ENCODE results near the gene RARB. TPM values are rescaled to one million over a fixed set of nuclear protein-coding genes. Genes with fewer than 3 reads are reported as not detected.

Gene RARB
- total and polyA plus RNA-seq, 7 donors = 1.2 to 18.5 (median 8.3) TPM

GRCh38 chr3:25513642-25514266 lies 85.7 kb downstream of the RARB start:
- DNase-seq = no peak
- TF ChIP-seq EP300 (IDR thresholded peaks at IDR 0.05) (no peak), CTCF (IDR thresholded peaks at IDR 0.05) (no peak), POLR2AphosphoS5 (IDR thresholded peaks at IDR 0.05) (no peak), POLR2A (IDR thresholded peaks at IDR 0.05) (no peak)
- Histone ChIP-seq H3K27ac (no peak overlapping the region), H3K9me3 (no peaks in the 10 kb centered on the region), H3K4me3 (no peak overlapping the region), H3K4me1 (peaks cover 0 to 19% (median 15%) of the 10 kb centered on the region in 4 donors), H3K27me3 (no peaks in the 10 kb centered on the region), H3K36me3 (no peaks in the 10 kb centered on the region)
- 58 to 77% methylated on average over 3 of the region's 3 CpGs for WGBS, 2 donors
- intact Hi-C loops (cut with DNase I) = no loop called here

DNA sequence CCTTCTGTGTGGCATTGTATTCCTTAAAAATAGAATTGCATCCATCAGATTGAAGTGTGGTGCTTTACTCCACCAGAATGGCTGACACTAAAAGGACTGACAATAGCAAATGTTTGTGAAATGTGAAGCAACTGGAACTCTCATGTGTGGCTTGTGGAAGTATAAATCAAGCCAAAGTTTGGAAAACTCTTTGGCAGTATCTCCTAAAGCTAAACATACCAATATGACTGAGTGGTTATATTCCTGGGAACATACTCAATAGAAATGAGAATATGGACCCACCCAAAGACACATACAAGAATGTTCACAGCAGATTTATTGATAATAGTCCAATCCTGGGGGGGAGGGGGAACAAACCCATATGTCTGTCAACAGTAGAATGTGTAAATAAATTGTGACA lies 87.1 kb downstream of the RARB start:
- Histone ChIP-seq H3K9me3 (no peaks in the 10 kb centered on the region), H3K27me3 (no peaks in the 10 kb centered on the region), H3K27ac (no peak overlapping the region), H3K4me3 (no peak overlapping the region), H3K36me3 (no peaks in the 10 kb centered on the region), H3K4me1 (peaks cover 0 to 13% (median 9%) of the 10 kb centered on the region in 4 donors)
- DNase-seq = no peak
- TF ChIP-seq EP300 (IDR thresholded peaks at IDR 0.05) = no peak
- no peak for TF ChIP-seq POLR2AphosphoS5 (IDR thresholded peaks at IDR 0.05)
- TF ChIP-seq CTCF (IDR thresholded peaks at IDR 0.05) = no peak
- TF ChIP-seq POLR2A (IDR thresholded peaks at IDR 0.05) = no peak
- intact Hi-C loops (cut with DNase I) = no loop called here

DNA sequence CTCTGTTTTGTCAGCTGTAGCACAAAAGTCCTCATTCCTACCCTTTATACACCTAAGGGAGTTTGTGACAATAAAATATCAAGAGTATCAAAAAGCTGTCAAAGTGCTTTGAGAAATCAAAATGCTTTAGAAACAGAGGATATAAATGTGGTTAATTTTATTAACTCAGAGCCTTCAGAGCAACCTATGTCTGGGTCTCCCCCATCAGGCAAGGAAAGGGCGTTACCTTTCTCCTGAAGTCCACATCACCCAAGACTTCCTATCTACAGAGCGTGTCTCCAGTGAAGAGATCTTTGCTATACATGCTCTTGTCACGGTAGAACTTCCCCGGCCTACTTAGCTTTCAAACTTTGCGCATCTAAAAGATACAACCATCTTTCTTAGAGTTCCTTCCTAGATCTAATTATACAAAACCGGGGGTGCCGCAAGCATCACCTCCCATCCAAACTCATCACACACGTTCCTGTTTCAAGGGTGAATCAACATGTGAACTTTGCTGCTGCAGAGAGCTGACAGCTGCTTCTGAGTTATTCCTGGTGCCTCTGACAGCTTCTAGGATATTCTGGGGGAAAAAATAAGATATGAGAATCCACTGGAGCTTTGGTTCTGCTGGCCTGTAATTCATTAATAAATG lies 93.0 kb downstream of the RARB start:
- no peaks in the 10 kb centered on the region for H3K27me3 ChIP-seq
- no peak overlapping the region for H3K27ac ChIP-seq
- H3K4me3 ChIP-seq = no peak overlapping the region
- no peak for TF ChIP-seq CTCF (IDR thresholded peaks at IDR 0.05)
- TF ChIP-seq POLR2A (IDR thresholded peaks at IDR 0.05) = no peak
- TF ChIP-seq POLR2AphosphoS5 (IDR thresholded peaks at IDR 0.05) = no peak
- no peak for TF ChIP-seq EP300 (IDR thresholded peaks at IDR 0.05)
- intact Hi-C loops (cut with DNase I) = no loop called here
- H3K4me1 ChIP-seq = no peaks in the 10 kb centered on the region
- DNase-seq = no peak
- H3K9me3 ChIP-seq = no peaks in the 10 kb centered on the region
- 90 to 91% methylated on average over 8 of the region's 8 CpGs for WGBS, 2 donors
- H3K36me3 ChIP-seq = no peaks in the 10 kb centered on the region

DNA sequence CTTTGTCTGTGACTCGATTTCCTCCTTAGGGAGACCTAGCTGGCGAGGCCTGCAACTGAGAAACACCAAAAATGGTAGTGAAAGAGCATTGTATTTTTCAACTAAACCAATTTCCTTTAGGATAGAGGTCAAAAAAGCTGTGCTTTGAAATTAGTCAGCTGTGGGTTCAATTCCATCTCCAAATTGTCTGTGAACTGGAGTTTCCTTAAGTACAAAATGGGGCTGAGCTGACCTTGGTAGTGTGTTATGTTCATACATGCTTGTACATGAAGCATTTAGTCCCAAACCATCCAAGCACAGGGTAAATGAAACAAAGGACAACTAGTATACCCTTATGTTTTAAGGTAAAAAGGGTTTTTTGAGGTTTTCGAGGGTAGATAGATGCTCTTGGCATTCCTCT lies 99.3 kb downstream of the RARB start:
- H3K9me3 ChIP-seq = no peaks in the 10 kb centered on the region
- H3K4me1 ChIP-seq = no peaks in the 10 kb centered on the region
- peak overlapping the region in 1 of 4 donors; percentile 31 for H3K27ac ChIP-seq
- WGBS, 2 donors = 81 to 84% methylated on average over 3 of the region's 3 CpGs
- H3K36me3 ChIP-seq = peaks cover 0 to 5% (median 0%) of the 10 kb centered on the region in 4 donors
- no peaks in the 10 kb centered on the region for H3K27me3 ChIP-seq
- H3K4me3 ChIP-seq = no peak overlapping the region
- TF ChIP-seq EP300 (IDR thresholded peaks at IDR 0.05) (no peak), POLR2AphosphoS5 (IDR thresholded peaks at IDR 0.05) (no peak), POLR2A (IDR thresholded peaks at IDR 0.05) (no peak), CTCF (IDR thresholded peaks at IDR 0.05) (no peak)
- intact Hi-C loops (cut with DNase I) = no loop called here
- no peak for DNase-seq
